ENCODE measurements around the gene PDCD11.

PDCD11 gene

DNA sequence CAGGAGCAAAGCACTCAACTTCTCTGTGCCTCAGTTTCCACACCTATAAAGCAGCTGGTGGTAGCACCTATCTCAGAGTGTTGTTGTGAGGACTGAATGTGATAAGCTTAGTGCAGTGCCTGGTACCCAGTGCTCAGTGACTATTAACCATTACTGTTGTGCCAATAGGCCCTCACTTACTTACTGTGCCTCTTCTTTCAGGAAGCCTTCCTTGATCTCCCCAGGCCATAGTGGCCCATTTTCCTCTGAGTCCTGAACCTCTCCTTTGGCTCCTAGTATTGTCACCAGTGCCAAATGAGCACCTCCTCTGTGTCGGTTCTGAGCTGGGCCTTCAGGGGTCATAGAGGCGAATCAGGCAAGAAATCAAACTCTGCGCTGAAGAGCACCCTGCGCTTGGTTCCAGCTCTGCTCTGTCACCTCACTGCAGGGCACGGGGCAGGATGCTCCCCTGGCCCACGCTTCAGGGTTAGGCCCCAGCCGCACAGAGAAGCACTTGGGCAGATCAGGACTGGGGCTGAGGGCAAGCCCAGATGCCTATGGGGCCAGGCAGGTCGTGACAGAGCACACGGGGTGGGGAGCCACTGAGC, 59.7 kb downstream of the PDCD11 start:
- TF ChIP-seq CTCF (IDR thresholded peaks at IDR 0.05; ENCODE audit: unreplicated experiment in 3 of 3), result no peak
- H3K9me3 Mint-ChIP-seq, result no peaks in the 10 kb centered on the region
- H3K27me3 Mint-ChIP-seq (ENCODE audit: low read depth), result peaks cover 8% of the 10 kb centered on the region
- peaks cover 13% of the 10 kb centered on the region for H3K4me1 Mint-ChIP-seq
- no peaks in the 10 kb centered on the region for H3K36me3 Mint-ChIP-seq (ENCODE audit: low read depth)
- H3K4me3 Mint-ChIP-seq, result no peak overlapping the region
- H3K27ac Mint-ChIP-seq, result no peak overlapping the region

- Mint-ChIP-seq H3K4me1 (peaks cover 10% of the 10 kb centered on the region), H3K4me3 (no peak overlapping the region), H3K36me3 (ENCODE audit: low read depth) (no peaks in the 10 kb centered on the region), H3K27me3 (ENCODE audit: low read depth) (peaks cover 8% of the 10 kb centered on the region), H3K9me3 (no peaks in the 10 kb centered on the region), H3K27ac (no peak overlapping the region)
- no peak for TF ChIP-seq CTCF (IDR thresholded peaks at IDR 0.05; ENCODE audit: unreplicated experiment in 3 of 3)
Measured at GRCh38 chr10:103457176-103457712, 60.8 kb downstream of the PDCD11 start.

GRCh38 chr10:103457896-103458583, 61.6 kb downstream of the PDCD11 start:
- Mint-ChIP-seq H3K9me3 (no peaks in the 10 kb centered on the region), H3K27ac (no peak overlapping the region), H3K4me1 (peaks cover 10% of the 10 kb centered on the region), H3K36me3 (ENCODE audit: low read depth) (no peaks in the 10 kb centered on the region), H3K27me3 (ENCODE audit: low read depth) (peaks cover 8% of the 10 kb centered on the region), H3K4me3 (no peak overlapping the region)
- no peak for TF ChIP-seq CTCF (IDR thresholded peaks at IDR 0.05; ENCODE audit: unreplicated experiment in 3 of 3)

DNA sequence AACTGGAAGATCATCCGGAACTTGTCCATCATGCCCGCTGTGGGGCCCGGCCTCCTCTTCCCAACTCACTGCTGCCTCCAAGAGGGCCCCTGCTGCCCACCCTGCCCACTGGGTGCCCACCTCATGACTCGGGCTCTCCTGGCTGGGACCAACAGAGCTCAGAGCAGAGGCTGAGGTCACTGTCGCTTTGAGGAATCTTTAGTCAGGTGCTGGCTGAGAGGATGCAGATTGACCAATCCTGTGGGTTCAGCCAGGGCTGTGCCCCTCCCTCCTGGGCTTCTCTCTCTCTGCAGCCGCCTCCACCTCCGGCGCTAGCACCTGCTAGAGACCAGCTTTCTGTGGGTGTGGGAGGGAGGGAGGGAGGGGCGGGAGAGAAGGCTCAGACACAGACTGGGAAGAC, 62.3 kb downstream of the PDCD11 start, which contains the start of gene CALHM1:
TSS of gene CALHM1 (minus strand) at position 181 of the 400 bp plus-strand sequence. CDS start at position 32, 149 bp downstream.
- no peaks in the 10 kb centered on the region for H3K9me3 Mint-ChIP-seq
- peaks cover 4% of the 10 kb centered on the region for H3K27me3 Mint-ChIP-seq (ENCODE audit: low read depth)
- no peak within 1 kb of the TSS for H3K4me3 Mint-ChIP-seq
- no peak for TF ChIP-seq CTCF (IDR thresholded peaks at IDR 0.05; ENCODE audit: unreplicated experiment in 3 of 3)
- H3K4me1 Mint-ChIP-seq, result peaks cover 10% of the 10 kb centered on the region
- no peak within 1 kb of the TSS for H3K27ac Mint-ChIP-seq
- H3K36me3 Mint-ChIP-seq (ENCODE audit: low read depth), result no peaks in the 10 kb centered on the region

GRCh38 chr10:103459615-103460014, 63.2 kb downstream of the PDCD11 start:
- no peaks in the 10 kb centered on the region for H3K36me3 Mint-ChIP-seq (ENCODE audit: low read depth)
- peaks cover 2% of the 10 kb centered on the region for H3K27me3 Mint-ChIP-seq (ENCODE audit: low read depth)
- H3K9me3 Mint-ChIP-seq, result no peaks in the 10 kb centered on the region
- no peak overlapping the region for H3K27ac Mint-ChIP-seq
- no peak for TF ChIP-seq CTCF (IDR thresholded peaks at IDR 0.05; ENCODE audit: unreplicated experiment in 3 of 3)
- peaks cover 10% of the 10 kb centered on the region for H3K4me1 Mint-ChIP-seq
- H3K4me3 Mint-ChIP-seq, result no peak overlapping the region

Measured in nephron (organoid).